ENCODE measurements around the gene EEPD1. TPM values are rescaled to one million over a fixed set of nuclear protein-coding genes. Genes with fewer than 3 reads are reported as not detected.

EEPD1 gene
- polyA plus RNA-seq, 1 of the 3 experiments (the other 2 are of a cell fraction), result 5.0 TPM

- Histone ChIP-seq H4K20me1 (ENCODE audit: insufficient read depth) (no peaks in the 10 kb centered on the region), H3K4me3 (ENCODE audit: low read depth in 2 of 2, low read length in 1 of 2) (no peak overlapping the region), H3K36me3 (replicated peaks in 1 of 2; ENCODE audit: control insufficient read depth in 1 of 2, insufficient read depth in 2 of 2, low read length in 1 of 2) (no peaks in the 10 kb centered on the region), H3K79me2 (ENCODE audit: insufficient read depth) (no peaks in the 10 kb centered on the region), H3K4me2 (no peak overlapping the region), H3K4me1 (ENCODE audit: control insufficient read depth in 1 of 2, insufficient read depth in 2 of 2, low read depth in 1 of 2, low read length in 1 of 2) (peaks cover 10 to 25% of the 10 kb centered on the region in 2 experiments; a peak in 3 of 4 replicates), H3F3A (replicated peaks; ENCODE audit: insufficient read depth) (no peaks in the 10 kb centered on the region), H3K27ac (ENCODE audit: low read depth in 2 of 2, low read length in 1 of 2) (no peak overlapping the region), H3K9me3 (no peaks in the 10 kb centered on the region), H2AFZ (ENCODE audit: low read depth) (no peak overlapping the region), H3K9ac (no peak overlapping the region), H3K27me3 (ENCODE audit: insufficient read depth) (no peaks in the 10 kb centered on the region), H3K9me2 (no peaks in the 10 kb centered on the region)
- TF ChIP-seq IRF3 (IDR thresholded peaks at IDR 0.05; ENCODE audit: low read depth, low read length), result no peak
- no peak for TF ChIP-seq EZH2phosphoT487 (IDR thresholded peaks at IDR 0.05; ENCODE audit: borderline replicate concordance, low read depth)
- TF ChIP-seq TCF12 (IDR thresholded peaks at IDR 0.05), result no peak
- TF ChIP-seq TEAD4 (IDR thresholded peaks at IDR 0.05; ENCODE audit: borderline replicate concordance, insufficient read depth), result no peak
- no peak for TF ChIP-seq FOXM1 (IDR thresholded peaks at IDR 0.05; ENCODE audit: low read depth)
- TF ChIP-seq CTCF (IDR thresholded peaks at IDR 0.05), result no peak
- no peak for TF ChIP-seq ZBTB33 (IDR thresholded peaks at IDR 0.05; ENCODE audit: borderline replicate concordance, low read depth)
- TF ChIP-seq MXI1 (IDR thresholded peaks at IDR 0.05; ENCODE audit: low read depth, low read length), result no peak
- TF ChIP-seq RAD21 (IDR thresholded peaks at IDR 0.05; ENCODE audit: low read length), result no peak
- TF ChIP-seq PBX3 (IDR thresholded peaks at IDR 0.05), result no peak
- no peak for TF ChIP-seq POLR2AphosphoS5 (IDR thresholded peaks at IDR 0.05; ENCODE audit: low read depth, low read length)
- TF ChIP-seq RFX5 (IDR thresholded peaks at IDR 0.05; ENCODE audit: low read length), result no peak
- no peak for TF ChIP-seq NRF1 (IDR thresholded peaks at IDR 0.05; ENCODE audit: low read depth, low read length)
- no peak for TF ChIP-seq RXRA (IDR thresholded peaks at IDR 0.05; ENCODE audit: borderline replicate concordance, low read depth)
- no peak for TF ChIP-seq USF1 (IDR thresholded peaks at IDR 0.05; ENCODE audit: borderline replicate concordance, low read depth)
- TF ChIP-seq SMC3 (IDR thresholded peaks at IDR 0.05; ENCODE audit: low read depth, low read length), result no peak
- no peak for TF ChIP-seq CHD2 (IDR thresholded peaks at IDR 0.05; ENCODE audit: low read length, partially characterized antibody)
- no peak for TF ChIP-seq TAF1 (IDR thresholded peaks at IDR 0.05; ENCODE audit: borderline replicate concordance, low read depth, low read length)
- no peak for TF ChIP-seq FOSL2 (IDR thresholded peaks at IDR 0.05; ENCODE audit: borderline replicate concordance, low read depth)
- ChIA-PET CTCF (interaction anchor here (1.6 to 2.4 kb wide), 3 partner anchors 31 to 275 kb away, joined by 4 to 7 read pairs (median 6); no protein-coding TSS in a partner anchor), POLR2A (interaction anchor here (0.7 kb wide), 1 partner anchor 224 kb away, joined by 3 read pairs; no protein-coding TSS in a partner anchor)
- no peak for DNase-seq
- 55% methylated on average over 2 of the region's 2 CpGs for WGBS (ENCODE audit: low lambda C conversion rate)
Measured at GRCh38 chr7:36260481-36260880, 107.4 kb downstream of the EEPD1 start.

All from SK-N-SH (cell line).